HEK293 (cell line): ENCODE data around the gene PGA5.
"Not testable (repeated sequence)": the region's sequence is repeated elsewhere in the genome, so short reads cannot be mapped to it uniquely, and the experiment has no call there.

ENCODE experiments used
- CTCF ChIP-seq: fragments of 450-650 bp; formaldehyde crosslinking; IDR thresholded peaks from 2 replicates; pipeline ENCODE4 v1.5.1; 2016; ENCODE audit warnings: missing biosample characterization, missing genetic modification characterization
- TCF7L2 ChIP-seq: IDR thresholded peaks from 2 replicates; pipeline ENCODE4 v1.6.1; 2011; ENCODE audit warnings: low read depth, mild to moderate bottlenecking, inconsistent platforms, low read length, moderate library complexity, borderline replicate concordance
- WT1 ChIP-seq: fragments of 450-650 bp; formaldehyde crosslinking; IDR thresholded peaks from 2 replicates; pipeline ENCODE4 v1.5.1; 2016; ENCODE audit warnings: missing biosample characterization, missing genetic modification characterization
- ZBTB44 ChIP-seq: fragments of 450-650 bp; IDR thresholded peaks from 2 replicates; pipeline ENCODE4 v1.5.1; 2018; ENCODE audit warnings: missing biosample characterization, mild to moderate bottlenecking, missing genetic modification characterization
- ZBTB49 ChIP-seq: fragments of 450-650 bp; formaldehyde crosslinking; IDR thresholded peaks from 2 replicates; pipeline ENCODE4 v1.5.1; 2016; ENCODE audit warnings: missing biosample characterization, missing genetic modification characterization, low read depth
- ZNF175 ChIP-seq: fragments of 450-650 bp; formaldehyde crosslinking; IDR thresholded peaks from 2 replicates; pipeline ENCODE4 v1.5.1; 2016; ENCODE audit warnings: missing biosample characterization, missing genetic modification characterization
- ZNF24 ChIP-seq: fragments of 450-650 bp; formaldehyde crosslinking; IDR thresholded peaks from 2 replicates; pipeline ENCODE4 v1.5.1; 2016; ENCODE audit warnings: missing biosample characterization, missing genetic modification characterization
- ZNF501 ChIP-seq: fragments of 450-650 bp; formaldehyde crosslinking; IDR thresholded peaks from 2 replicates; pipeline ENCODE4 v1.5.1; 2016; ENCODE audit warnings: missing biosample characterization, missing genetic modification characterization
- TF ChIP-seq, protein P1 (sequence below): fragments of 450-650 bp; formaldehyde crosslinking; IDR thresholded peaks from 2 replicates; pipeline ENCODE4 v1.5.1; 2016; ENCODE audit warnings: missing biosample characterization, missing genetic modification characterization

DNA sequence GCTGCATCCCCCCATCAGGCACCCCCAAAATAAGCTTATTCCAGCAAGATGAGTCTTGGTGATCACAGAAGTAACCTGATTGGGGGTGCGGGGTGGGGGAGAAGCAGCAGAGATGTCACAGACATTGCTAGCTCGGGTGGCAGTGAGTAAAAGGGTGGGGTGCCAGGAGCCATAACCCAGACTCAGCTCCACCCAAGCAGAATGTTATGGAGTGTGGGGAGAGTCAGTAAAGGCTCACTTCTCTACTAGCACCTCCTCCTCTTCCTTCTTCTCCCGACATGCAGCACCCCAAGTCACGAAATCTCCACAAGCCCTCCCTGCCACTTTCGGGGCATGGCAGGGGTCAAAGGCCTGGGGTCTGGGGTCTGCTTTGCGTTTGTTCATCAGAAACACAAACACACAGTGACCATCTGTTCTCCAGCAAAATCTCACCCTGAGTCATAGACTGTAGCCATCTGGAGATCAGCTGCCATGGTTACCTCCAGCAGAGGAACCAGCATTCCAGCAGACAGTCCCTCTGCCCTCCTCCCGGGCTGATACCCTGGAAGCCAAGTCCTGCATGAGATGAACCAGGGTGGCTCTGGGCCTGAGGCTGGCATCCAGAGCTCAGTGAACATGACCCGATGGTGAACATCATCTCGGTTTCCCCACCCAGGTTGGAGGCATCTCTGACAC is 33.2 kb upstream of the PGA5 start:
- TF ChIP-seq ZBTB44 (tag by site-specific recombination); TCF7L2; CTCF (tag by site-specific recombination); ZNF175 (tag by site-specific recombination); ZBTB49 (tag by site-specific recombination); ZNF24 (tag by site-specific recombination); WT1 (tag by site-specific recombination); ZNF501 (tag by site-specific recombination): not testable (repeated sequence)
- TF ChIP-seq, protein P1, sequence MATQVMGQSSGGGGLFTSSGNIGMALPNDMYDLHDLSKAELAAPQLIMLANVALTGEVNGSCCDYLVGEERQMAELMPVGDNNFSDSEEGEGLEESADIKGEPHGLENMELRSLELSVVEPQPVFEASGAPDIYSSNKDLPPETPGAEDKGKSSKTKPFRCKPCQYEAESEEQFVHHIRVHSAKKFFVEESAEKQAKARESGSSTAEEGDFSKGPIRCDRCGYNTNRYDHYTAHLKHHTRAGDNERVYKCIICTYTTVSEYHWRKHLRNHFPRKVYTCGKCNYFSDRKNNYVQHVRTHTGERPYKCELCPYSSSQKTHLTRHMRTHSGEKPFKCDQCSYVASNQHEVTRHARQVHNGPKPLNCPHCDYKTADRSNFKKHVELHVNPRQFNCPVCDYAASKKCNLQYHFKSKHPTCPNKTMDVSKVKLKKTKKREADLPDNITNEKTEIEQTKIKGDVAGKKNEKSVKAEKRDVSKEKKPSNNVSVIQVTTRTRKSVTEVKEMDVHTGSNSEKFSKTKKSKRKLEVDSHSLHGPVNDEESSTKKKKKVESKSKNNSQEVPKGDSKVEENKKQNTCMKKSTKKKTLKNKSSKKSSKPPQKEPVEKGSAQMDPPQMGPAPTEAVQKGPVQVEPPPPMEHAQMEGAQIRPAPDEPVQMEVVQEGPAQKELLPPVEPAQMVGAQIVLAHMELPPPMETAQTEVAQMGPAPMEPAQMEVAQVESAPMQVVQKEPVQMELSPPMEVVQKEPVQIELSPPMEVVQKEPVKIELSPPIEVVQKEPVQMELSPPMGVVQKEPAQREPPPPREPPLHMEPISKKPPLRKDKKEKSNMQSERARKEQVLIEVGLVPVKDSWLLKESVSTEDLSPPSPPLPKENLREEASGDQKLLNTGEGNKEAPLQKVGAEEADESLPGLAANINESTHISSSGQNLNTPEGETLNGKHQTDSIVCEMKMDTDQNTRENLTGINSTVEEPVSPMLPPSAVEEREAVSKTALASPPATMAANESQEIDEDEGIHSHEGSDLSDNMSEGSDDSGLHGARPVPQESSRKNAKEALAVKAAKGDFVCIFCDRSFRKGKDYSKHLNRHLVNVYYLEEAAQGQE (tag by site-specific recombination): not testable (repeated sequence)
